Adrenal gland (tissue), 12 donors: ENCODE results near the gene G2E3. TPM values are rescaled to one million over a fixed set of nuclear protein-coding genes. Genes with fewer than 3 reads are reported as not detected.

Experiments used
- DNase-seq, 7 donors: peaks; one replicate each; pipeline ENCODE4 v3.0.0-alpha.2; 2019 to 2020
- H3K27ac ChIP-seq, 5 donors: fragments of 200-600 bp; sonication (generic) in 4 of 5; 1 replicate in 3 of 5; 2 replicates in 2 of 5; pipeline versions ENCODE4 v1.5.1 to v1.8.0; 2016 to 2020; ENCODE audit warnings: mild to moderate bottlenecking in 1 of 5
- H3K27me3 ChIP-seq: fragments of 200-600 bp; 2 replicates; pipeline ENCODE4 v1.8.0; 2021
- H3K36me3 ChIP-seq, 2 donors: fragments of 200-600 bp; replicated peaks in 1 of 2; 1 replicate in 1 of 2; 2 replicates in 1 of 2; pipeline versions ENCODE4 v1.5.1 to v1.8.0; 2018 to 2022
- H3K4me1 ChIP-seq, 2 donors: fragments of 200-600 bp; replicated peaks in 1 of 2; 1 replicate in 1 of 2; 2 replicates in 1 of 2; pipeline versions ENCODE4 v1.5.1 to v1.8.0; 2018 to 2021
- H3K4me3 ChIP-seq, 4 donors: fragments of 200-600 bp; sonication (generic) in 3 of 4; one replicate each; pipeline ENCODE4 v1.5.1; 2016 to 2018
- H3K9me3 ChIP-seq, 3 donors: fragments of 200-600 bp; sonication (generic) in 1 of 3; replicated peaks in 1 of 3; 1 replicate in 2 of 3; 2 replicates in 1 of 3; pipeline versions ENCODE4 v1.5.1 to v1.8.0; 2016 to 2021
- POLR2A ChIP-seq, 2 donors: fragments of 450-650 bp; IDR thresholded peaks; one replicate each; pipeline ENCODE4 v1.6.1; 2017; ENCODE audit warnings: antibody characterized with exemption in 2 of 2, mild to moderate bottlenecking in 2 of 2, moderate library complexity in 1 of 2
- WGBS, 4 donors: extraction: QIAGEN DNeasy Blood & Tissue Kit in 2 of 4; methylation state at CpG; one replicate each; pipeline versions ENCODE4 v1.1.5 to v1.1.7; 2013 to 2017; 5-methylcytosine and 5-hydroxymethylcytosine counted together
- intact Hi-C, 2 donors: fragments of 100-400 bp; cut with DNase I; formaldehyde crosslinking; loops; one replicate each; pipeline versions ENCODE4 v1.14.1 to v1.15.0; 2022 to 2023
- polyA plus RNA-seq, 3 donors: library from polyadenylated mRNA; stranded (reverse); fragments of 200-250 nt in 2 of 3; fragments of 350-450 nt in 1 of 3; fragmentation: Illumina TruSeq in 1 of 3; extraction: RNeasy Lipid Tissue Mini Kit (QIAGEN cat#74804) in 1 of 3; gene quantifications; one replicate each; pipeline ENCODE4 v1.2.3, GENCODE V29; 2013 to 2014
- total RNA-seq, 9 donors: library from RNA; depleted of rRNA in 4 of 9; stranded (reverse); fragments of >200 nt in 4 of 9; fragments of 120-200 nt in 1 of 9; fragmentation: NEBNext Ultra II Directional in 1 of 9; extraction: Animal tissue kit (Norgen Biotek cat#: 25700) in 1 of 9; gene quantifications; one replicate each; pipeline versions ENCODE4 v1.1.0 to v1.2.4, GENCODE V29; 2013 to 2023
- TF ChIP-seq, protein P1 (sequence below), 6 experiments: fragments of 450-650 bp in 4 of 6; fragments of 200-600 bp in 2 of 6; sonication (generic) in 1 of 6; IDR thresholded peaks; 1 replicate in 5 of 6; 2 replicates in 1 of 6; pipeline versions ENCODE4 v1.5.1 to v1.8.0; 2016 to 2021; ENCODE audit warnings: antibody characterized with exemption in 6 of 6, mild to moderate bottlenecking in 2 of 6, moderate library complexity in 1 of 6
- donor health status: healthy with polysubstance abuse.
- donor health status: Bipolar disorder and iron deficiency.
- donor health status: DM: yes; HTN: yes; CAD: no.
- donor health status: DM: no; HTN: no; CAD: no.
- donor health status: DM: no; HTN: no; CAD: no.
- donor health status: DM: yes; HTN: yes; CAD: no.

G2E3 gene
- total and polyA plus RNA-seq, 12 donors: 2.4 to 18.4 (median 9.7) TPM

DNA sequence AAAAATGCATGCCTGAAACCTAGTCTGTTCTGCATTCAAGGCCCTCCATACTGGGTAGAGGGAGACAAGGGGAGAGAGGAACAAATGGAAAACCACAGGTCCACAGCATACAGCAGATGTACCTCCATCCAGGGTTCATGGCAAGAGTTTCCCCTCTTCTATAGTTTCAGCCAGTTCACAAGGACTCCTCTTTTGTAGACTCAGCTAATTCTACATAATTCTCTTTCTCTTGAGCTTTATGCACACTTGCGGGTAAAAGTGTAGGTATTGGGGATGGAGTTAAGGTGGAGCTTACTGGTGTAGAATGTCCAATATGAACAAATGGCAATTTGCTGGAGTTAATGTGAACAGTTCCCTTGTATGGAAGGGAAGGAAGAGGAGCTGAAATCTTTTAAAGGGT is 23.4 kb downstream of the G2E3 start:
- 91 to 100% (median 96%) methylated on average over 1 of the region's 1 CpG for WGBS, 4 donors

DNA sequence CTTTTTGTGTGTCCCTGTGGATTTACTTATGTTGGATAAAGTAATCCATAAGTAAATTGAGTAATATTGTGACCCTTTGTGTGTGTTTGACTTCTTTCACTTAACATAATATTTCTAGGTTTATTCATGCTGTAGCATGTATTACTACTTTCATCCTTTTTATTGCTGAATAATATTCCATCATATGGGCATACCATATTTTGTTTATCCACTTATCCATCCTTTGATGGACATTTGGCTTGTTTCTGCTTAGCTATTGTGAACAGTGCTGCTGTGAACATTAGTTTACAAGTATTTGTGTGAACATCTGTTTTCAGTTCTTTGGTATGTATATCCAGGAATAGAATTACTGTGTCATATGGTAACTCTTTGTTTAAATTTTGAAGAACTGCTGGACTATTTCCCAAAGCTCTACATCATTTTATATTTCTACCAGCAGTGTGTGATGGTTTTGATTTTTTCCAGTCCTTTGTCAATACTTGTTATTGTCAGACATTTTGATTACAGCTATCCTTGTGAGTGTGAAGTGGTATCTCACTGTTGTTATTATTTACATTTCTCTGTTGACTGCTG is 25.2 kb downstream of the G2E3 start:
- TF ChIP-seq POLR2A (IDR thresholded peaks at IDR 0.05): no peak
- TF ChIP-seq, protein P1, sequence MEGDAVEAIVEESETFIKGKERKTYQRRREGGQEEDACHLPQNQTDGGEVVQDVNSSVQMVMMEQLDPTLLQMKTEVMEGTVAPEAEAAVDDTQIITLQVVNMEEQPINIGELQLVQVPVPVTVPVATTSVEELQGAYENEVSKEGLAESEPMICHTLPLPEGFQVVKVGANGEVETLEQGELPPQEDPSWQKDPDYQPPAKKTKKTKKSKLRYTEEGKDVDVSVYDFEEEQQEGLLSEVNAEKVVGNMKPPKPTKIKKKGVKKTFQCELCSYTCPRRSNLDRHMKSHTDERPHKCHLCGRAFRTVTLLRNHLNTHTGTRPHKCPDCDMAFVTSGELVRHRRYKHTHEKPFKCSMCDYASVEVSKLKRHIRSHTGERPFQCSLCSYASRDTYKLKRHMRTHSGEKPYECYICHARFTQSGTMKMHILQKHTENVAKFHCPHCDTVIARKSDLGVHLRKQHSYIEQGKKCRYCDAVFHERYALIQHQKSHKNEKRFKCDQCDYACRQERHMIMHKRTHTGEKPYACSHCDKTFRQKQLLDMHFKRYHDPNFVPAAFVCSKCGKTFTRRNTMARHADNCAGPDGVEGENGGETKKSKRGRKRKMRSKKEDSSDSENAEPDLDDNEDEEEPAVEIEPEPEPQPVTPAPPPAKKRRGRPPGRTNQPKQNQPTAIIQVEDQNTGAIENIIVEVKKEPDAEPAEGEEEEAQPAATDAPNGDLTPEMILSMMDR (IDR thresholded peaks at IDR 0.05): no peak
- Histone ChIP-seq H3K9me3 (no peaks in the 10 kb centered on the region), H3K36me3 (peaks cover 0 to under 1% of the 10 kb centered on the region in 2 donors), H3K27ac (no peak overlapping the region), H3K27me3 (no peaks in the 10 kb centered on the region), H3K4me3 (no peak overlapping the region), H3K4me1 (no peaks in the 10 kb centered on the region)
- DNase-seq: no peak
- intact Hi-C loops: no loop called here

More for the DNA sequence above, 23.4 kb downstream of the G2E3 start:
- Histone ChIP-seq H3K4me3 (no peak overlapping the region), H3K27me3 (no peaks in the 10 kb centered on the region), H3K27ac (no peak overlapping the region), H3K36me3 (no peaks in the 10 kb centered on the region), H3K9me3 (no peaks in the 10 kb centered on the region), H3K4me1 (no peaks in the 10 kb centered on the region)
- intact Hi-C loops: no loop called here
- DNase-seq: no peak
- TF ChIP-seq, protein P1 (IDR thresholded peaks at IDR 0.05): no peak
- no peak for TF ChIP-seq POLR2A (IDR thresholded peaks at IDR 0.05)

GRCh38 chr14:30585204-30585603 is 26.2 kb downstream of the G2E3 start:
- peaks cover 0 to 8% of the 10 kb centered on the region in 2 donors for H3K36me3 ChIP-seq
- intact Hi-C loops: no loop called here
- TF ChIP-seq POLR2A (IDR thresholded peaks at IDR 0.05): no peak
- TF ChIP-seq, protein P1 (IDR thresholded peaks at IDR 0.05): no peak

DNA sequence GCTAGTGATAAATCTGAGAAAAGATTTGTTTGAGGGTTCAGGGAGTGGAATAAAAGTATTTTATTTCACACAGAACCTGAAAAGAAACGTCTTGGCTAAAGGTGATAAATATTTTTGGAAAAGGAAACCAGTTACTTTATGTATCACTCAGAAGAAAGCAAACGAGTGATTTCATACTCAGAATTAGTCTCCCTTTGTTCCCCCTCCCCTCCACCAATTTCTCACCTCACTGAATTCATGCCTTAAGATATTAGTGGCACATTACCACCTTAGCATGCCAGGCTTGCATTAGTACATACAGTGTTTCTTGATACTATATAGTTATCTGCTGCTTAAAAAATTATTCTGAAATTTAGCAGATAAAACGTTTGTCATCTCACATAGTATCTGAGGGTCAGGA is 28.2 kb downstream of the G2E3 start:
- Histone ChIP-seq H3K4me3 (no peak overlapping the region), H3K36me3 (peaks cover 0 to 8% of the 10 kb centered on the region in 2 donors), H3K27ac (no peak overlapping the region), H3K4me1 (no peaks in the 10 kb centered on the region), H3K9me3 (no peaks in the 10 kb centered on the region), H3K27me3 (no peaks in the 10 kb centered on the region)
- no peak for TF ChIP-seq POLR2A (IDR thresholded peaks at IDR 0.05)
- TF ChIP-seq, protein P1 (IDR thresholded peaks at IDR 0.05): no peak
- WGBS, 4 donors: 73 to 84% (median 81%) methylated on average over 3 of the region's 3 CpGs
- no peak for DNase-seq
- intact Hi-C loops: no loop called here

More at GRCh38 chr14:30585204-30585603, 26.2 kb downstream of the G2E3 start:
- H3K27me3 ChIP-seq: no peaks in the 10 kb centered on the region
- no peaks in the 10 kb centered on the region for H3K4me1 ChIP-seq
- DNase-seq: no peak
- no peaks in the 10 kb centered on the region for H3K9me3 ChIP-seq
- H3K27ac ChIP-seq: no peak overlapping the region
- H3K4me3 ChIP-seq: no peak overlapping the region
